HL-60/S4 treated with phorbol 12-myristate 13-acetate at 8.2 ng/mL for 4 days and 3 days (cell line): ENCODE results near the gene COL5A1.

ENCODE experiments used
- in situ Hi-C: fragments of 300-500 bp; cut with MboI; formaldehyde crosslinking; loops from 2 replicates; pipeline ENCODE4 v1.15.0; 2022; ENCODE audit warnings: low sequenced_read_pairs

The COL5A1 gene

GRCh38 chr9:134863306-134863902, 221.8 kb downstream of the COL5A1 start:
- in situ Hi-C loops = no loop called here

GRCh38 chr9:134863941-134864820, 222.6 kb downstream of the COL5A1 start:
- in situ Hi-C loops = no loop called here

GRCh38 chr9:134864821-134865190, 223.2 kb downstream of the COL5A1 start:
- in situ Hi-C loops = no loop called here

- in situ Hi-C loops = no loop called here
These were observed 226.5 kb downstream of the COL5A1 start for GRCh38 chr9:134867917-134868750.

GRCh38 chr9:134868751-134869553, 227.3 kb downstream of the COL5A1 start:
- in situ Hi-C loops = no loop called here

- in situ Hi-C loops = no loop called here
These were observed 228.1 kb downstream of the COL5A1 start for GRCh38 chr9:134869554-134870300.

- in situ Hi-C loops = no loop called here
These were observed 228.7 kb downstream of the COL5A1 start for GRCh38 chr9:134870301-134870694.

GRCh38 chr9:134870746-134871662, 229.4 kb downstream of the COL5A1 start:
- in situ Hi-C loops = no loop called here

- in situ Hi-C loops = no loop called here
These were observed 230.2 kb downstream of the COL5A1 start for GRCh38 chr9:134871697-134872340.

GRCh38 chr9:134872482-134873231, 231.1 kb downstream of the COL5A1 start:
- in situ Hi-C loops = no loop called here

- in situ Hi-C loops = no loop called here
These were observed 233.8 kb downstream of the COL5A1 start for GRCh38 chr9:134875371-134875770.

GRCh38 chr9:134877541-134877940, 235.9 kb downstream of the COL5A1 start:
- in situ Hi-C loops = no loop called here

- in situ Hi-C loops = no loop called here
These were observed 238.3 kb downstream of the COL5A1 start for GRCh38 chr9:134879664-134880483.

GRCh38 chr9:134880484-134881312, 239.1 kb downstream of the COL5A1 start, which contains the start of gene FCN2:
FCN2 (plus strand) TSS chr9:134880810; CDS start chr9:134880822, 12 bp downstream.
- in situ Hi-C loops = no loop called here

- in situ Hi-C loops = no loop called here
These were observed 239.7 kb downstream of the COL5A1 start for GRCh38 chr9:134881313-134881670.

- in situ Hi-C loops = no loop called here
These were observed 240.7 kb downstream of the COL5A1 start for GRCh38 chr9:134882204-134882785.
